Coronary artery (tissue), 2 donors: ENCODE measurements around the gene POLE.

Experiments
- DNase-seq: peaks from one replicate; pipeline ENCODE4 v3.0.0-alpha.2; 2017; ENCODE audit warnings: low spot score
- H3K27ac ChIP-seq, 2 donors: fragments of 200-600 bp; sonication (generic); one replicate each; pipeline ENCODE4 v1.5.1; 2016 to 2019
- H3K4me3 ChIP-seq: fragments of 200-600 bp; sonication (generic); 2 replicates; pipeline ENCODE4 v1.5.1; 2016; ENCODE audit warnings: mild to moderate bottlenecking, moderate library complexity
- CTCF ChIP-seq: fragments of 200-600 bp; sonication (generic); IDR thresholded peaks from one replicate; pipeline ENCODE4 v1.5.1; 2019; ENCODE audit warnings: antibody characterized with exemption

POLE gene

GRCh38 chr12:132724506-132725241 lies 37.5 kb upstream of the POLE start:
- DNase-seq: no peak
- TF ChIP-seq CTCF: no peak
- Histone ChIP-seq H3K4me3 (no peak overlapping the region), H3K27ac (no peak overlapping the region)

- no peak for DNase-seq
- Histone ChIP-seq H3K27ac (no peak overlapping the region), H3K4me3 (no peak overlapping the region)
- TF ChIP-seq CTCF: no peak
Measured at GRCh38 chr12:132723764-132724140, 36.6 kb upstream of the POLE start.

- Histone ChIP-seq H3K4me3 (no peak overlapping the region), H3K27ac (no peak overlapping the region)
- no peak for TF ChIP-seq CTCF
- DNase-seq: no peak
Measured at GRCh38 chr12:132723015-132723763, 36.0 kb upstream of the POLE start.

GRCh38 chr12:132720606-132721345 lies 33.6 kb upstream of the POLE start:
- H3K27ac ChIP-seq: no peak overlapping the region
- no peak for DNase-seq
- no peak for TF ChIP-seq CTCF

GRCh38 chr12:132719954-132720324 lies 32.8 kb upstream of the POLE start:
- no peak for DNase-seq
- Histone ChIP-seq H3K4me3 (no peak overlapping the region), H3K27ac (no peak overlapping the region)
- TF ChIP-seq CTCF: no peak

More at GRCh38 chr12:132720606-132721345, 33.6 kb upstream of the POLE start:
- no peak overlapping the region for H3K4me3 ChIP-seq

GRCh38 chr12:132719141-132719953 lies 32.2 kb upstream of the POLE start:
- Histone ChIP-seq H3K4me3 (no peak overlapping the region), H3K27ac (no peak overlapping the region)
- DNase-seq: no peak
- TF ChIP-seq CTCF: no peak
